Measurements from ENCODE around the gene MAP4K4.
A peak's percentile ranks its signal among the peaks of the same experiment; 100 is the strongest.

MAP4K4 gene

DNA sequence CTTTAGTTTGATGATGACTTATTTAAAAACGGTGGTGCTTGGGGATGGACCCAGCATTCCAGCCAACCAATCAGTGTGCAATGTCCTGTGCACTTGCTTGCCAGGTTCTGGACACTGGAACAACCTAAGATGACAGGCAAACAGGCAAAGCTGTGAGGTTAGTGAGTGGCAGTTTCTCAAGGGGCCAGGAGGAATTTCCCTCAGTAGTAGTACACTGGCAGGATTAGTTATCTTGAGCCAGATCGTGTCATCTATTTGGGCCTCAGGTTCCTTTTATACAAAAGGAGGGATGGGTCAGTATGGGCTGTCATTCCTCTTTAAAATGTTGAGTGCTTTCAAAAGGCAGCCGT lies 26.6 kb downstream of the MAP4K4 start:
- no peak for DNase-seq

DNA sequence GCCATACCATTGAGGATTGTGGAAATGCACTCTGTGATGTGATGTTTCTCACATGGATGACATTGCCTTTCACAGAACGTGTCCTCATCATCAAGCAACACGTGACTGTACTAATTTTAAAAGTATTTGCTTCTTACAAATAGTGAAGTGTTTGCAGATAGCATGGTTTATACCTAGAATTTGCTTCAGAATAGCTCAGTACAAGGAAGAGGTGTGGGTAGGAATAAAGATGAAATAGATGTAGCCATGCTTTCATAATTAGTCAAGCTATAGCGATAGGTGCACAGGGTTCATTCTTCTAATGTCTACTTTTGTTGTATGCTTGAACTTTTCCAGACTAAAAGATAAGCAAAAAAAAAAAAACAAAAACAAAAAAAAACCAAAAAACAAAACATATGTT lies 27.5 kb downstream of the MAP4K4 start:
- no peak for DNase-seq

DNA sequence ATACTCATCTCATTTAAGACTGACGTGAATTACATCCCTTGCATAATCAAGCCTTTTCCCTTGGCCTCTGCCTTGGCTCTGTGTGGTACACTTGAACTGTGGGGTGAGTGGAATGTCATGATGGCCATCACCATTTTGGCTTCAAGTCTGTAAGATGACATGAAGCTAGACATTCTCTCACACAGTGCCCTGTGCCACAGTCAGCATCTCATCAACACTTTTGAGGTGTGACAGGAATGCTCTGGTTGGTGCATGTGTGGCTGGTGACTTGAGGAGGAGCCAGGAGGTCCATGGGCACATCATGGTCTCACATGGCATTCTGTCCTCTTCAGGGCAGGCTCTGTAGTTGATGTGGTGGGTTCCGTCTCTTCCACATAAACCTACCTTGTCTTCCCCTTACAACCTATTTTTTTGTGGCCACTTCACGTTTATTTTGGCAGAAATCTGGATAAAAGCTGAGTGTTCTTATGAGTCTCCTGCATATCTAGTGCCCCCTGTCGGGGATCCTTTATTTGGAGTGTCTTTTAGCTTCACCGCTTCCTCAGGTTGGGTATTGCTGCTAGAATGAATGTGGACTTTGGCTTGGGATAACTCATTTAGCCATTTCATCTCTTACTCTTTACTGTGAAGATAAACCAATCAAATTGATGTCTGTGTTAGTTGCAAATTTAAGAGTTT lies 28.1 kb downstream of the MAP4K4 start:
- DNase-seq, result no peak

DNA sequence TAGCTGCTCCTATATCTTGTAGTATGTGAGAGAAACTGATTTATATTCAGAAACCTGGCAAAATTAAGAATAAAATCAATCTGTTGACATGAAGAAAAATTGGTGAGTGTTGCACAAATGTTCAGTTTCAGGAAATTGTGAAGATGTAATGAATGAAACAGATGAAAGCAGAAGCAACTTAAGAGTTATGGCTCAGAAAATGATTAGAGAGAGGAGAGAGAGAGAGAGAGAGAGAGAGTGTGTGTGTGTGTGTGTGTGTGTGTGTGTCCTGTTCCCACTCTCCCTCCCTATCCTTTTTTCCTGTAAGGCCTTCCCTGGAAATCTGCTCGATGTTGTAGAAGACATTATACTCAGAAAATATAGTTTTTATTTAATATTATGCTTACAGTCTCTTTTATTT lies 31.4 kb downstream of the MAP4K4 start:
- DNase-seq, result no peak

DNA sequence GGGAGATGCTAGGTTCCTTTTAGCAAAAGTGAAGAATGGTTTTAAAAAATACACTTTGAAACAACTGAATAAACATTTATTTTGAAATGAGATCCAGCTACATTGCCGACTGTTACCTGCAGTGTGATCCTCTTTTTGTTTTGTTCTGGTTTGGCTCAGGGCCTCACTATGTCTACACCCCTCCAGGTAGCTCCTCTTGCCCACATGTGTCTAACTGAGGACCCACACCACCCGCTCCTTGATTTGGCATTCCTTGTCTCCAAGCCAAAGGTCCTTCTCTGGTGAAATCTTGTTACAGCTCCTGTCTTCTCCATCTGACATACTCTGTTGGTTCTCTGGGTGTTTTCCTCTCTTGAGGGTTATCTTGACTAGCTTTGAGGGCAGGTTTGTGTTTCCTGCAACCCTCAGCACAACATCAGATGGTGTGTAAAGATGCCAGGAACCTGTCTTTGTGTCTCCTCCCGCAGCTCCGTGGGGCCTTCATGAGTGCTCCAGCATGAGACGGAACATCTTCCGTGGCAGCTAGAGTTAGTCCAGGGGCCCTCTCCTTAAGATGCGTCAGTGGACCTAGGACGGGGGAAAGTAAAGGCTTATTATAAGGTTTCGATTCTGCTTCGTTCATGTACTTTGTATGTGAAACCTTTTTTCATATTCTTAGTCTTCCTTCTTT lies 32.1 kb downstream of the MAP4K4 start:
- peak; percentile 36 for DNase-seq

DNA sequence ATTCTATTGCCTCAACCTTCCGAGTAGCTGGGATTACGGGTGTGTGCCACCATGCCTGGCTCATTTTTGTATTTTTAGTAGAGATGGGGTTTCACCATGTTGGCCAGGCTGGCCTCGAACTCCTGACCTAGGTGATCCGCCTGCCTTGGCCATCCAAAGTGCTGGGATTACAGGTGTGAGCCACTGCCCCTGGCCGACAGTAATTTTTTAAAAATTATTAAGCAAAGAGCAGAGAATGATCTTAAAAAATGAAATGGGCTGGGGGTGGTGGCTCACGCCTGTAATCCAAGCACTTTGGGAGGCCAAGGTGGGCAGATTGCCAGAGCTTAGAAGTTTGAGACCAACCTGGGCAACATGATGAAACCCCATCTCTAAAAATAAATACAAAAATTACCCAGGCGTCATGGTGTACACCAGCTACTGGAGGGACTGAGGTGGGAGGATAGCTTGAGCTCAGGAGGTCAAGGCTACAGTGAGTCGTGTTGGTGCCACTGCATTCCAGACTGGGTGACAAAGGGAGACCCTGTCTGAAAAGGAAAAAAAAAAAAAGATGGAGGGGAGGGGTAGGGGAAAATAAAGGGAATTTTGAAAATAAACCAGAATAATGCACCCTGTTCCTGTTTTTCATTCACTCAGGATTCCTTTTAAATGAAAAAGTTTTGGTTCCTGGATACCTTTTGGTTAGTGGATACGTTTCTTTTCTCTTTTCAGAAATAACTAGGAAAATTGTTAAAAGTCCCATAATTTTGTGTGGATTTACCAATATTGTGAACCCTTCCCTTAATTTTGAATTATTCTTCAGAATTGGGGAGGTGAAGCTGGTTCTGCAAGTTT lies 33.9 kb downstream of the MAP4K4 start:
- no peak for DNase-seq

DNA sequence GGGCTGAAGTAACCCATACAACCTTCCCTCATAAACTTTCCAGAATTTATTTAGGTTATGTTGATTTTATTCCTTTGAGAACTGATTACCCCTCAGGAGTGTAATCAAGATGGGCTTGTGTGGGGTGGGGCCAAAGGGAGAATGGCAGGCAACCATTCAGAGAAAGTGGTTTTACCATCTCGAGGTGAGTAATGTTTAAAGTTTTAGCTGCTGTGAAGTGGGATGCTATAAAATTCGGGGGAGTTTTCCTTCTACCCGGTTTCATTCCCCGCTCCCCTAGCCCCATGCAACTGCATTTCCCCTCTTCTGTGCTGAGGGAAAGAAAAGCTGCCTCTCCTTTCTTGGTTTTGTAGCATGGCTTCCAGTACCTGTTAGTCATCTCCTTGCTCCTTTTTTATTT lies 34.7 kb downstream of the MAP4K4 start:
- DNase-seq, result no peak

DNA sequence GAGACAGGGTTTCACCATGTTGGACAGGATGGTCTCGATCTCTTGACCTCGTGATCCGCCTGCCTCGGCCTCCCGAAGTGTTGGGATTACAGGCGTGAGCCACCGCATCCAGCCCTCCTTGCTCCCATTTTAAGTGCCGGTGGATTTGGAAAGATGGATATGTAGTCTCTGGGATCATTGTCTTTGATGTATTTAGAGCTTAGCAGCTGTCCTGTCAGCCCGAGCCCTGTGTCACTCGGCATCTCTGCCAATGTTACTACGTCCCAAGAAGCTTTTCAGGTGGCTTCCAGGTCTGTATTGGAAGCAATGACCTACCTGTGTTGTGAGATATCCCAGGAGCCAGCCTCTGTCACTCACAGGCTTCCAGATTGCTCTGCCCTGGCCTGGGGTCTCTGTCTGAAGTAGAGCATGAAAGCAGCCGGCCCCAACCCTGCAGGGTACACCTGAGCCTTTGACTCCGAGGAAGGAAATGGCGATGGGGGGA lies 35.3 kb downstream of the MAP4K4 start:
- DNase-seq, result no peak

DNA sequence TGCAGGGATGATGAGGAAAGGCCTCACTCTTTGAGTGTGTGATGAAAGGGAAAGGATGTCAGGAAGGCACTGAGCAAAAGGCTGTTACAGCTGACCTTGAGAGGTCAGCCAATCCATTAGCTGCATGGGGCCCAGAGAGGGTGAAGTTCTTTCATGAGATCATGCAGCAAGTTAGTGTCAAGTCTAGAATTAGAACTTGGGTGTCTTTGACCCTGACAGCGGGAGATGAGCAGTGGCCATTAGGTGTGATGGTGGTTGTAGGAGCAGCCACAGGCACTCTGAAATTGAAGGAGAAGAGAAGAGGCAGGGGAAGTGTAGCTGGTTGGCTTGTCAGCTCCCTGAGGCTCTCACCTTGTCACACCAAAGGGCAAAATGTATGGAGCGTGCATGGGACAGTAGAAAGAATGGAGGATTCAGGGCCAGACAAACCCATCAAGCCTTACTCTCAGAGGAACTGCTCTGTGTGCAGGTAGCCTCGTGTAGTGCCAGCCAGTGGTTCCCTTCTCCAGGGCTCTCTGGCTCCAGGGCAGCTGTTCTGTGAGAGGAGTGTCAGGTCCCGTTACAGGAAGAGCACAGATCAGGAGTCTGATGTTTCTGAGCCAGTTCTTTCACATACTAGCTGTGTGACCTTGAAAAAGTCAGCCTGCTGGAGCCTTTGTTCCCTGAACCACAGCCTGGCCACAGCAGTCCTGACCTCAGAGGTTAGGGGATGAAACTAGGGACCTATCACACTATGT lies 35.9 kb downstream of the MAP4K4 start:
- no peak for DNase-seq

DNA sequence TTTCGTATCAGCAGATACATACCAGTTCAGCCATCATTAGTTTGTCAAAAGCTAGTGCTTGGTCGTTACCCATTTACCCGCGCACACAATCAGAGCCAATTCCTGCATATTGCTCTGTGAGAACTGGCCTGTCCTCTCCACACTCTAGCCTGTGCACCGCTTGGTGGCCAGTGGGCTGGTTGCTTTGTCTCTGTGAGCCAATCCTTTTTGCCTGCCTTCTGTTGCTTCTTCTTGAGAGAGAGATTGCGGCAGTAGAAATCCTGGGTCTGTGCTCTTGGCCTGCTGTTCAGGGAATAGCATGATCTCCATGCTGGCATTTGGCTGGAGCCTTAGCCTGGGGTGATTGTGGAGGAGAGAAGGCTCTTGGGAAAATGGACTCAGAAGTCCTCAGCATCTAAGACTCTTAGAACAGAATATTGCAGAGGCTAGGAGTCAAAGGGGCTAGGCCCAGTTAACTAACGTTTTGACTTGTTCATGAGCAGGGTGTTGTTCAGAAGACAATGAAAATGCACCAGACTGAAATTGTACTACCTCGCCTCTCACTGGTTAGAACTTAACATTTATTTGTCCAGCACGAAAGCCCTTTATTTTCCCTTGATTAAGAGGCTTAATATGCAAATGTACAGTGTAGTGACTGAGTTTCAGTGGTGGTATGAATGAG lies 37.1 kb downstream of the MAP4K4 start:
- no peak for DNase-seq

DNA sequence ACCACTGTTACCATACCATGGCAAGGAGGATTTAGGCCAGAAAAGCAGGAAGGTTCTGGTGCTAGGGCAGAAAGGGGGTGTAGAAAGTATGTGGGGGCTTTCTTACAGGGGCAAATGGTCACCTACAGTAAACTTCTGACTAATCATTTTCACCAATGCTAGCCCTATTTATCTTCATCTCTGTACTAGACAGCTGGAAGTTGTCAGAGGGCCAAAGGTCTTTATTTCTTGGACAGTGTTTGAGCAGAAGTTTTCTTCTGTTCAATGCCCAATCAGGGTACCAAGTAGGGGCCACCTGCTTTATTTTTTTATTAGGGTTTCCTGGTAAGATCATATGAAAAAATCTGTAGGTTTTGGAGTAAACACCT lies 37.6 kb downstream of the MAP4K4 start:
- no peak for DNase-seq

DNA sequence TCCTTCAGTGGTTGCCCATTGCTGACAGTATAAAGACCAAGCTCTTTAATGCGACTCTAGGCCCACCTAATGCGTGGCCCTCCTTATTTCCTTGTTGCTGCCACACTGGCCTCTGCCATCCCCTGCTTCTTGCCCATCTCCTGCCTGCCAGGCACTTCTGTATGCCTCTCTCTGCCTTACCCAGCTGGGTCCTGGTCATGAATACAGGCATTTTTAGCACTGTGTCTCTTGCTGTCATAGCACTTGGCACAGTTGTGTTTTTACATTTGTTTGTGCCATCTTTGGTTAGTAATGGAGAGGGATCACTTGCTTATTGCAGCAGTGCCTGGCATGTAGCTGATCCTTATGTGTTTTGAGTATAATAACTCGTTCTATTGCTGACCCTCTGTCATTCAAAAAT lies 38.7 kb downstream of the MAP4K4 start:
- no peak for DNase-seq

DNA sequence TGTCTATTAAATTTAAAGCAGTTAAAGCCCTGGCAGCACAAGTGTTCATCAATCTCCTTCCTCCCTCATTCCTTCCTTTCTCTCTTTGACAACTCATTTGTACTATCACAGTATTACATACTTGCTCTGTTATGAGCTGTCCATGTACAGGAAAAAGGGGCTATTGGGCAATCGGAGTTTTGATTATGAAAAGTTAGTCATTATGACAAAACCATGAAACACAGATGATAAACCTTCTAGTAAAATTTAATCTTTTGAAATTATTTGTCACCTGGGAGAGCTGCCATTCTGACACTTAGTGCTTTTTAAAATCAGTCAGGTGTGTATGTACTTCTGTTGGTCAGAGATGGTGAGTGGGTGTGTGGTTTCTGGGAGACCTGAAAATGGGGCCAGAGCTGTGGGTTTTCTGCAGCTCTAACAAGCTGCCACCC lies 39.4 kb downstream of the MAP4K4 start:
- peak; percentile 56 for DNase-seq

DNA sequence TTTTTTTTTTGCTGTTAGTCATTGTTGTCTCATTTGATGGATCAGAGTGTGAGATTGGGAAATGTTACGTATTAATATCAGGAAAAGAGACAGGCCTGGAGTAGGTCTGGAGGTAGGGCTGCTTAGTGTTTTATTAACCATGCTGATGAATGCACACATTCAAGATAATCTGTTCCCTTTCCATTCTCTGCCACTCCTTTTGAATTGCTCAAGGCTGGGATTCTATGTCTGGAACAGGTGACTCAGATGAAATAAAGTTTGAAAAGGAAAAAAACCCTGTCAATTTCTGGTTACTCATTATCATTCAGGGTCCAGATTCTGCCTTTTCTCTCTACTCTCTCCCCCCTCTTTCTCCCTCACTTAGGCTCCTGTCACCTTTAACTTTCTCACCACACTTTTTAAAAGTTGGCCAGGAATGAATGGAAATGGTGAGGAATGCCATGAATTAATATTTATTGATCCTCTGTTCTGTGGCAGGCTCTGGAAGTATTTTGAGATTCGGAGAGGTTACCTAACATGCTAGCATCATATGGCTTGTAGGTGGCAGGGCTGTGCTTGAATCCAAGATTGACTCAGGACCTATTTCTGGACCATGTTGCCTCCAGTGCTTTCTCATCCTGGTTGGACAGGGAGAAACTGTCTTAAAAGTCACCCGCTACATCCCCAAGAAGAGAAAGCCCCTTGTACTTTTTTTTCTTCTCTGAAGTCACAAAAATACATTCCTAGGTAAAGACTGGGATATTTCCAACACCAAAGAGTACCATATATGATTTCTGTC lies 40.2 kb downstream of the MAP4K4 start:
- no peak for DNase-seq

DNA sequence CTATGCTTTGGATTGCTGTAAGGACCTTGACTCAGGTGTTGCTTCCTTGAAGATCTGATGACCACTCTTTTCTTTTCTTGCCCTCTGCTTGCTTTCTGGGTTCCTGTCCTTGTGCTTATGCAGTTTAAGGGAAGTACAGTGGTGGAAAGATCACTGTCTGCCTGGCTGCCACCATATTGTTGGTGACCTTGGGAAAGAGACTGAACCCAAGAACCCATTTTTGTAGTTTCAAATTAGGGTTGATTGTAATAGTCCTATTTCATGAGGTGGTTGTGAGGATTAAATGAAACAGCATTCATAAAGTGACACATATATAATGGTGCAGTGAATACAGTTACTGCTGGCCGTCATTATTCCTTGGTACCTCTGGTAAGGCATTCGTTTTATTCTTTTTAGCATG lies 41.1 kb downstream of the MAP4K4 start:
- DNase-seq, result no peak

DNA sequence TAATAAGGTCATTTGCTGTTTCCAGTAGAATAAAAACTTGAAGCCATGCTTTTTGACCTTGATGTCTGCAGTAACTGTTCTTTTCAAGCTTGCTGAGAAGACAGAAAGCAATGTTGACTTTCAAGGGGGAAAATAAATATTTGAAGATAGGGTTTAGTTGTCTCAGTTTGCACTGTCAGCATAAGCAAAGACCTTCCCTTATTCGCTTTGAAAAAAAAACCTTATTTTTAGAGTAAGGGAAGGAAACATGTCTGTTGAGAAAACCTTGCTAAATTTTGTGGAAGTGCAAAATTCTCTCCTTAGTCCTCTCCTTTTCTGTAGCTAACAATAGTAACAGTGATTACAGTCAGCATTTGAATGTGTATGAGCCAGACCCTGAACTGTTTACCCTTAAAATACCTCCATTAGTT lies 43.1 kb downstream of the MAP4K4 start:
- DNase-seq, result no peak

DNA sequence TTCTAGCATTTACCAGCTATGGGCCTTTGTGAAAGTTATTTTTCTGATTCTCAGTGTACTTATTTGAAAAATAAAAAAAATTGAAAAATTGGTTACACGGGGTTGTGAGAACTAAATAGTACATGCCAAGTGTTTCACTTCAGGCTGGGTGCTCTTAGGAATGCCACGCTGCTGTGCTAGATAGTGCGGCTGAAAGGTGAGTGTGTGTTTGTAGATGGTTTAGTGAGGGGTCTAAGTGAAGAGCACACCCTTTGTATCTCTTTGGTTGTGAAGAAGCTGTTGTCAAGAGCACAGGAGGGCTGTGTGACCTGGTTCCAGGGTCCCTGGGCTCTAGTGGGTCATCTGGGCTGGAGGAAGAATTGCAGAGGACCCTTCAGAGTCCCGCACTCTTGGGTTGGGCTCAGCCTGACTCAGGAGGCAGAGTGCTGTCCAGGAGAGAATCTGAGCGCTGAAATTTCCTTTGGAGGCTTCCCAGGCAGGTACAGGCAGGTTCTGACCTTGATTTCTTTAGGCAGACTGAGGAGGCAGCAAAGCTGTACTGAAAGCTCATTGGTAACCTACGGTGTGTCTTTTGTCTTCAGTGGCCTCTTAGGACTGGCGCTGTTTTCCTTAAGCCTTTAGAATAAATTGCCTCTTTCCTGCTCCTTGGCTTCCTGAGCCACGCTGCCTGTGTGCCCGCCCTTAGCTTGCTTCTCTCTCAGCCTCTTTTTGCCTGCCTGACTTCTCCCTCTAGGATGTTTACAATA lies 44.4 kb downstream of the MAP4K4 start:
- no peak for DNase-seq

DNA sequence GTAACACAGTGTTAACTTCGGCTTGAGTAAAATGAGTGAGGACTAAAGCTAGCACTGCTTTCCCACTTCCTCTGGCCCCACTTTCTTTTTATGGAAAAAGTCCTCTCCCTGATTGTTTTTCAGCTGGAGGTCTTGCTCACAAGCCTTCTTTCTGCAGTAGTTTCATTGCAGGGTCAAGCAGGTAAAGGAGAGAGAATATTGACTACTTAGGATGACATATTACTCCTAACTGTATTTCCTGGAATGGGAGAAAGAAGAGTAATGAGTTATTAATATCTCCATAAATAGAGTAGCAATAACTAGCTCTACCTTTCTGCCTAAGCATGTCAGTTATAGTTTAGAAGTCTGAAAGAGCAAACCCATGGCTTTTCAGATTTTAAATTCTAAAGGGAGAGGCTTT lies 45.0 kb downstream of the MAP4K4 start:
- DNase-seq, result no peak

DNA sequence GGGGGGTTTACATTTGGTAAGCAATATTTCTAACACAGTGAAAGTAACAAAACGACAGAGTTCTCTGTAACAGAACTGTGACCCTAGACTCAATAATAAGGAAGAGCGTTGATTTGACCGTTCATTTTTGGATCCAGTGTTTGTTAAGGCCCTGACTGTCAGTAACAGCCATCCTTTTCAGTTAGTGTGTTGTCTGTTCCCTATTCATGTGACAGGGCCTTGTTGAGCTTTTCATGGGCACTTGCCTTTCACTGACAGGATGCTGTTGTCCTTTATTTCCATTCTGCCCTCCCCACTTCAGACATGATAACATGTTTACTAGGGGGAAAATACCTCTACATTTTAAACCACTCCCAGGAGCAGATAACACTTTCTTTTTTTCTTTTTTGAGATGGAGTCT lies 45.8 kb downstream of the MAP4K4 start:
- DNase-seq, result no peak

DNA sequence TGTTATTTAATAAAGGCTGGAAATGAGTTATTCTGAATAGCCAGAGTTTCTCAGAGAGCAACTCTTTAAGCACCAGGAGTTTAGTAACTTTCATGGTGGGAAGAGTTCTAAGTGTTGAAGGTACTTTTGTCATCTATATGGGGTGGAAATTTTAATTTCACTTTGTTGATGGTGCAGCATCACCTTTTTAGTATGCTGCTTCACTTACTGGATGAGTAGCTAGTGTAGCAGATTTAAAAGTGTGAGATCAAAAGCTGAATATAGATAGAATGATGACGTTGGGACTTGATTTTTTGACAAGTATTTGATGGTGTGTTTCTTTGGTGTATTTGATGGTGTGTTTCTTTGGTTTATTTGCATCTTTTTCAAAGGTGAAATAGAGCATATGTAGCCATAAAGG lies 47.3 kb downstream of the MAP4K4 start:
- no peak for DNase-seq

Measured in stimulated activated CD4-positive, alpha-beta T cell treated with anti-CD3 and anti-CD28 coated beads, Interleukin-4, amount 100 ng/mL, for 24 hours (primary cell).